GM12878 (cell line): ENCODE data around the gene MR1. TPM values are rescaled to one million over a fixed set of nuclear protein-coding genes. Genes with fewer than 3 reads are reported as not detected.

Experiments used
- ATAC-seq: fragments of 200-7000 bp; cut with Tn5 transposase; 3 replicates; pipeline ENCODE4 v1.9.1; 2020; ENCODE audit warnings: mild to moderate bottlenecking, moderate library complexity
- BruUV-seq: library from RNA; stranded (reverse); fragments of 400-500 nt; replicated peaks from 2 replicates; lab custom pipeline; 2021; lab: Mats Ljungman, UMichigan
- CTCF ChIA-PET: fragments of 300-600 bp; sonication (Branson Sonifier 250); formaldehyde crosslinking; extraction: SDS; loops from one replicate; lab custom pipeline; 2021; ENCODE audit warnings: inconsistent platforms; lab: Yijun Ruan, JAX
- POLR2A ChIA-PET: fragments of 350-600 bp; formaldehyde crosslinking; extraction: SDS; loops from one replicate; lab custom pipeline; 2021; ENCODE audit warnings: inconsistent platforms; lab: Charles Lee
- RAD21 ChIA-PET: fragments of 300-600 bp; sonication (Branson Sonifier 250); formaldehyde crosslinking; loops from one replicate; lab custom pipeline; 2023; ENCODE audit warnings: antibody characterized with exemption; ENCODE audit not compliant: unreplicated experiment; lab: Charles Lee
- SMC1A ChIA-PET: fragments of 300-600 bp; sonication (Branson Sonifier 250); formaldehyde crosslinking; loops from one replicate; lab custom pipeline; 2023; ENCODE audit not compliant: unreplicated experiment, uncharacterized antibody; lab: Charles Lee
- DNase-seq: peaks from one replicate; pipeline ENCODE4 v3.0.0-alpha.2; 2011; ENCODE audit warnings: low read depth, low spot score
- FAIRE-seq: peaks from 3 replicates; lab custom pipeline; 2011; peaks lifted over from hg19 to GRCh38; lab: Jason Lieb, UNC
- H2AFZ ChIP-seq: 2 replicates; pipeline ENCODE4 v1.6.0; 2011; ENCODE audit warnings: low read depth, low read length, control low read depth; ENCODE audit not compliant: control insufficient read depth
- H3K27ac ChIP-seq: 2 replicates; pipeline ENCODE4 v1.5.1; 2011; ENCODE audit warnings: control low read depth; ENCODE audit not compliant: control insufficient read depth, insufficient read depth
- H3K27me3 ChIP-seq, 2 experiments: replicated peaks in 1 of 2; 2 replicates each; pipeline versions ENCODE4 v1.6.0 to v1.6.1; 2011; ENCODE audit warnings: low read length in 1 of 2; ENCODE audit not compliant: control insufficient read depth in 2 of 2, insufficient read depth in 2 of 2
- H3K36me3 ChIP-seq, 2 experiments: 2 replicates each; pipeline ENCODE4 v1.5.1; 2011; ENCODE audit warnings: low read length in 1 of 2; ENCODE audit not compliant: control insufficient read depth in 2 of 2, insufficient read depth in 2 of 2
- H3K4me1 ChIP-seq: 2 replicates; pipeline ENCODE4 v1.6.1; 2011; ENCODE audit warnings: mild to moderate bottlenecking, low read length, moderate library complexity, mixed read lengths; ENCODE audit not compliant: control insufficient read depth, insufficient read depth
- H3K4me2 ChIP-seq: 2 replicates; pipeline ENCODE4 v1.6.0; 2011; ENCODE audit warnings: control low read depth; ENCODE audit not compliant: control insufficient read depth, insufficient read depth
- H3K4me3 ChIP-seq: fragments of 200-600 bp; sonication (generic); 2 replicates; pipeline ENCODE4 v1.5.1; 2016
- H3K79me2 ChIP-seq: 2 replicates; pipeline ENCODE4 v1.6.0; 2011; ENCODE audit warnings: low read length; ENCODE audit not compliant: control insufficient read depth, insufficient read depth
- H3K9ac ChIP-seq: 2 replicates; pipeline ENCODE4 v1.8.0; 2011; ENCODE audit warnings: low read length, control low read depth, mixed read lengths; ENCODE audit not compliant: control insufficient read depth, insufficient read depth
- H3K9me3 ChIP-seq: replicated peaks from 3 replicates; pipeline ENCODE4 v1.5.1; 2011; ENCODE audit warnings: mild to moderate bottlenecking, low read length; ENCODE audit not compliant: control insufficient read depth, insufficient read depth
- H4K20me1 ChIP-seq: 2 replicates; pipeline ENCODE4 v1.6.0; 2011; ENCODE audit not compliant: control insufficient read depth, insufficient read depth
- CBFB ChIP-seq: IDR thresholded peaks from 2 replicates; pipeline ENCODE4 v1.6.1; 2016; ENCODE audit warnings: antibody characterized with exemption, low read depth
- CEBPZ ChIP-seq: fragments of 150-350 bp; IDR thresholded peaks from 2 replicates; pipeline ENCODE4 v1.6.1; 2016; ENCODE audit warnings: low read depth, low read length
- NFYA ChIP-seq: IDR thresholded peaks from 2 replicates; pipeline ENCODE4 v1.6.1; 2011; ENCODE audit warnings: low read depth, mild to moderate bottlenecking, low read length, improper control_type of control experiment, borderline replicate concordance
- NKRF ChIP-seq: fragments of 450-650 bp; conservative IDR thresholded peaks from 2 replicates; pipeline ENCODE4 v1.6.1; 2017; ENCODE audit warnings: mild to moderate bottlenecking, moderate library complexity
- NR2C2 ChIP-seq: IDR thresholded peaks from 2 replicates; pipeline ENCODE4 v1.6.1; 2011; ENCODE audit warnings: borderline replicate concordance, low read depth; ENCODE audit not compliant: control insufficient read depth, insufficient read length
- NR2F1 ChIP-seq: fragments of 450-650 bp; conservative IDR thresholded peaks from 2 replicates; pipeline ENCODE4 v1.6.1; 2017; ENCODE audit warnings: mild to moderate bottlenecking
- NRF1 ChIP-seq: conservative IDR thresholded peaks from 2 replicates; pipeline ENCODE4 v1.6.1; 2011; ENCODE audit warnings: mild to moderate bottlenecking, low read depth, low read length, improper control_type of control experiment
- SUPT20H ChIP-seq: IDR thresholded peaks from 2 replicates; pipeline ENCODE4 v1.6.1; 2011; ENCODE audit warnings: low read depth, mild to moderate bottlenecking, low read length, moderate library complexity, borderline replicate concordance; ENCODE audit not compliant: control insufficient read depth
- WGBS: methylation state at CpG from one replicate; pipeline ENCODE4 v1.1.6; 2016; ENCODE audit warnings: low lambda C conversion rate; ENCODE audit not compliant: insufficient replicate concordance, insufficient coverage; ENCODE audit errors: missing lambda C conversion rate; 5-methylcytosine and 5-hydroxymethylcytosine counted together
- in situ Hi-C: fragments of 300-500 bp; cut with MboI; formaldehyde crosslinking; loops from 9 replicates; pipeline ENCODE4 v1.14.3; 2018; ENCODE audit warnings: mixed read lengths
- intact Hi-C: fragments of 100-400 bp; cut with micrococcal nuclease; formaldehyde crosslinking; loops from one replicate; pipeline ENCODE4 v1.14.2; 2022; ENCODE audit not compliant: unreplicated experiment
- polyA plus RNA-seq, 11 experiments: library from polyadenylated mRNA; depleted of rRNA in 4 of 11; unstranded in 6 of 11; stranded (reverse) in 5 of 11; fragments of >200 nt; fragmentation: Nextera tagmentation in 4 of 11; fragmentation: Illumina TruSeq in 1 of 11; extraction: Ambion mirVana in 4 of 11; extraction: Trizol in 1 of 11; gene quantifications; 1 replicate in 1 of 11; 2 replicates in 10 of 11; pipeline versions ENCODE4 v1.2.1 to v1.2.3, GENCODE V29; 2011 to 2016; ENCODE audit warnings: inconsistent platforms in 2 of 11, missing spikeins in 2 of 11, low read depth in 1 of 11
- total RNA-seq, 4 experiments: library from RNA; depleted of rRNA in 3 of 4; stranded (reverse); fragments of >200 nt in 3 of 4; fragmentation: Illumina TruSeq in 1 of 4; extraction: Trizol in 1 of 4; gene quantifications; 2 replicates each; pipeline versions ENCODE4 v1.2.1 to v1.2.3, GENCODE V29; 2013 to 2021

Gene MR1
- total and polyA plus RNA-seq, 10 of the 15 experiments (the other 5 are each of a cell fraction or from before 2014, with no cell fraction given), result 24.7 to 65.9 (median 30.9) TPM

- ATAC-seq (no peak), DNase-seq (no peak), FAIRE-seq (no peak)
- POLR2A ChIA-PET, result interaction anchor here (1.6 kb wide), 1 partner anchor 10 kb away, joined by 4 read pairs; no protein-coding TSS in a partner anchor
- no peak overlapping the region for H3K4me3 ChIP-seq
- H3K79me2 ChIP-seq, result no peaks in the 10 kb centered on the region; the same call in 1 of the 2 replicates
- SMC1A ChIA-PET, result interaction anchor here (0.8 to 1.0 kb wide), 3 partner anchors 21 to 110 kb away, joined by 3 to 4 read pairs (median 3); no protein-coding TSS in a partner anchor
- WGBS, result 79% methylated on average over 6 of the region's 6 CpGs
- CTCF ChIA-PET, result interaction anchor here (1.3 to 3.3 kb wide), 3 partner anchors 17 to 21 kb away, joined by 3 to 11 read pairs (median 4); no protein-coding TSS in a partner anchor
- TF ChIP-seq CEBPZ, result no peak
- 0 out of 2 replicates have a peak, but pooled peaks have one; percentile 26 for TF ChIP-seq NR2F1
- TF ChIP-seq NR2C2, result no peak
- TF ChIP-seq SUPT20H, result no peak
- TF ChIP-seq CBFB, result no peak
- no peak for TF ChIP-seq NRF1
- no peak for TF ChIP-seq NKRF
- TF ChIP-seq NFYA, result no peak
- H3K9ac ChIP-seq, result no peak overlapping the region
- H2AFZ ChIP-seq, result no peak overlapping the region
- intact Hi-C loops, result no loop called here
- in situ Hi-C loops, result no loop called here
- H3K4me2 ChIP-seq, result no peak overlapping the region
- no peak overlapping the region for H3K27ac ChIP-seq
- BruUV-seq, result no TSS peak
- H3K36me3 ChIP-seq, result peaks cover 0 to 26% of the 10 kb centered on the region in 2 experiments; a peak in 2 of 4 replicates
- no peaks in the 10 kb centered on the region; the same call in 2 of the 3 replicates for H3K9me3 ChIP-seq
- H3K4me1 ChIP-seq, result peaks cover 9% of the 10 kb centered on the region; the same call in 1 of the 2 replicates
- H4K20me1 ChIP-seq, result no peaks in the 10 kb centered on the region
- H3K27me3 ChIP-seq, result no peaks in the 10 kb centered on the region
- RAD21 ChIA-PET, result interaction anchor here (1.0 to 1.2 kb wide), 2 partner anchors 12 to 86 kb away, joined by 4 read pairs; no protein-coding TSS in a partner anchor
These were observed 22.8 kb downstream of the MR1 start for GRCh38 chr1:181056560-181056959.
